ENCODE results near the gene PAX5.

- TF ChIP-seq, protein P1, sequence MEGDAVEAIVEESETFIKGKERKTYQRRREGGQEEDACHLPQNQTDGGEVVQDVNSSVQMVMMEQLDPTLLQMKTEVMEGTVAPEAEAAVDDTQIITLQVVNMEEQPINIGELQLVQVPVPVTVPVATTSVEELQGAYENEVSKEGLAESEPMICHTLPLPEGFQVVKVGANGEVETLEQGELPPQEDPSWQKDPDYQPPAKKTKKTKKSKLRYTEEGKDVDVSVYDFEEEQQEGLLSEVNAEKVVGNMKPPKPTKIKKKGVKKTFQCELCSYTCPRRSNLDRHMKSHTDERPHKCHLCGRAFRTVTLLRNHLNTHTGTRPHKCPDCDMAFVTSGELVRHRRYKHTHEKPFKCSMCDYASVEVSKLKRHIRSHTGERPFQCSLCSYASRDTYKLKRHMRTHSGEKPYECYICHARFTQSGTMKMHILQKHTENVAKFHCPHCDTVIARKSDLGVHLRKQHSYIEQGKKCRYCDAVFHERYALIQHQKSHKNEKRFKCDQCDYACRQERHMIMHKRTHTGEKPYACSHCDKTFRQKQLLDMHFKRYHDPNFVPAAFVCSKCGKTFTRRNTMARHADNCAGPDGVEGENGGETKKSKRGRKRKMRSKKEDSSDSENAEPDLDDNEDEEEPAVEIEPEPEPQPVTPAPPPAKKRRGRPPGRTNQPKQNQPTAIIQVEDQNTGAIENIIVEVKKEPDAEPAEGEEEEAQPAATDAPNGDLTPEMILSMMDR (conservative IDR thresholded peaks at IDR 0.05), result no peak
- no peak for TF ChIP-seq ZFX (IDR thresholded peaks at IDR 0.05)
Measured at GRCh38 chr9:36922548-36922947, 111.5 kb downstream of the PAX5 start.
